ENCODE data around the gene CCDC126. TPM values are rescaled to one million over a fixed set of nuclear protein-coding genes. Genes with fewer than 3 reads are reported as not detected.

The CCDC126 gene
- total and polyA plus RNA-seq, 5 donors from 2014 or later, result 14.0 to 25.0 (median 19.8) TPM

DNA sequence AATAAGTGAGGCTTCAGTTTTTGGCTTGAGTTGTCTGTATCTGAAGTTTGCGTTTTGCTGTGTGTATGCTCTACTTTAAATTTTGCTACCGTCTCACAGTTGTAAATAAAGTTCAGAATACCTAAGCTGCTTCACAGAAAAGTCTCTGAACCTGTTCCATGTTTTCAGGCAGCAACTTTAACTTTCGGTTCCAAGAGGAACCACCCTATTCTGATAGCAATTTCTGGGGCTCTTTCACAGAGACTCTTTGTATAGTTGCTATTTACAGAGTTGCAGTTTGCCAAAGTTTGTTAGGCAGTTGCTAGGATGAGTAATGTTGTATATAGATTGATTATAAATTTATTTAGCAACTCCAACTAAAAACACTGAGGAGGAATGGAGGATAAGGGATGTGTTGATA lies 88.5 kb downstream of the CCDC126 start:
- H3K36me3 ChIP-seq (ENCODE audit: control insufficient read depth, insufficient read depth, low read length), result peaks cover 2% of the 10 kb centered on the region
- no peak overlapping the region for H3K27ac ChIP-seq (ENCODE audit: insufficient read depth, low read length, poor library complexity, severe bottlenecking)
- no peak overlapping the region for H3K4me3 ChIP-seq (ENCODE audit: low read depth, low read length)
- no peaks in the 10 kb centered on the region for H3K27me3 ChIP-seq (ENCODE audit: control insufficient read depth, insufficient read depth, low read length)
- Mint-ChIP-seq H3K4me1 (peaks cover 10 to 17% (median 14%) of the 10 kb centered on the region in 4 donors), H3K9me3 (no peaks in the 10 kb centered on the region), H3K4me3 (peak overlapping the region in 2 of 4 donors; percentile 19 to 72), H3K36me3 (peaks cover under 1% of the 10 kb centered on the region), H3K27me3 (no peaks in the 10 kb centered on the region), H3K27ac (no peak overlapping the region)
- ATAC-seq (ENCODE audit: low read depth in 2 of 2), result no peak
- DNase-seq, result no peak
- H3K4me1 ChIP-seq (ENCODE audit: control insufficient read depth, insufficient read depth, low read length, poor library complexity, severe bottlenecking), result peaks cover 5% of the 10 kb centered on the region
- no peaks in the 10 kb centered on the region for H3K9me3 ChIP-seq (ENCODE audit: control insufficient read depth in 2 of 2, low read length in 2 of 2)

DNA sequence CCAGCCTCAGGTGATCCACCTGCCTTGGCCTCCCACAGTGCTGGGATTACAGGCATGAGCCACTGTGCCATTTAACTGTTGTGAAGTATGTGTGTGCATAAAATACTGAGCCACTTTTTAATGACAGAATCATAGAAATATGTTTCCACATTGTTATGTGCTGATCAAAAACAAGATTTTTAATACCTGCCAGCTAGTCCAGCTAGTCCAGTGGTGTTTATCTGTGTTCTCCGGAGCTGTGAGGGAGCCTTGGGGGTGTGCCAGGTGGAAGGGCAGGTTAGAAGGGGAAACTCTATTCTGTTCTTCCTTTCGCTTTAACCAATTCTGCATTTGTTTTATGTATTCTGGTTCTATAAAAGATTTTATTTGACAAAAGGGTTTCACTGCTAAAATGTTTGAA lies 89.8 kb downstream of the CCDC126 start:
- Histone ChIP-seq H3K36me3 (ENCODE audit: control insufficient read depth, insufficient read depth, low read length) (peaks cover 9% of the 10 kb centered on the region), H3K4me1 (ENCODE audit: control insufficient read depth, insufficient read depth, low read length, poor library complexity, severe bottlenecking) (no peaks in the 10 kb centered on the region), H3K27me3 (ENCODE audit: control insufficient read depth, insufficient read depth, low read length) (no peaks in the 10 kb centered on the region), H3K9me3 (ENCODE audit: control insufficient read depth in 2 of 2, low read length in 2 of 2) (no peaks in the 10 kb centered on the region), H3K27ac (ENCODE audit: insufficient read depth, low read length, poor library complexity, severe bottlenecking) (no peak overlapping the region), H3K4me3 (ENCODE audit: low read depth, low read length) (no peak overlapping the region)
- no peak for DNase-seq
- H3K9me3 Mint-ChIP-seq, result no peaks in the 10 kb centered on the region
- ATAC-seq (ENCODE audit: low read depth in 2 of 2), result no peak
- H3K27me3 Mint-ChIP-seq, result no peaks in the 10 kb centered on the region
- peaks cover 9 to 20% (median 14%) of the 10 kb centered on the region in 4 donors for H3K4me1 Mint-ChIP-seq
- peak overlapping the region in 1 of 4 donors; percentile 39 for H3K4me3 Mint-ChIP-seq
- peaks cover 6% of the 10 kb centered on the region for H3K36me3 Mint-ChIP-seq
- H3K27ac Mint-ChIP-seq, result peak overlapping the region in 1 of 3 donors; percentile 53

DNA sequence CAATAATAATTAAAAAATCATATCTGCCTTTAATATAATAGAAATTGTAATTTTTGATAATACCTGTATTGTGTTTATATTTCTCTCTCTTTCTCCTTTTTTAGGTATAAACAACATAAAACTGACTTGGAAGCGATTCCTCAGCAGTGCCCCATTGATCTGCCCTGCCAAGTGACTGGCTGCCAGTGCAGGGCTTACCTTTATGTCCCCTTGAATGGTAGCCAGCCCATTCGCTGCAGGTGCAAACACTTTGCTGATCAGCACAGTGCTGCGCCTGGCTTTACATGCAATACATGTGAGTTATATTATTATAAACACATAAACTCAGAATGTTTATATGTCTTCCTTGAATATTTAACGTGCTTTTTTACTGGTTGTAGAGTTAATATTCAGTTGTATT lies 92.0 kb downstream of the CCDC126 start:
- H3K4me3 Mint-ChIP-seq, result no peak overlapping the region
- H3K9me3 ChIP-seq (ENCODE audit: control insufficient read depth in 2 of 2, low read length in 2 of 2), result no peaks in the 10 kb centered on the region
- H3K36me3 Mint-ChIP-seq, result peaks cover 11% of the 10 kb centered on the region
- H3K36me3 ChIP-seq (ENCODE audit: control insufficient read depth, insufficient read depth, low read length), result peaks cover 20% of the 10 kb centered on the region
- H3K9me3 Mint-ChIP-seq, result peaks cover 0 to 3% (median 0%) of the 10 kb centered on the region in 7 donors
- ATAC-seq (ENCODE audit: low read depth in 2 of 2) (no peak), DNase-seq (no peak)
- no peak overlapping the region for H3K4me3 ChIP-seq (ENCODE audit: low read depth, low read length)
- no peak overlapping the region for H3K27ac ChIP-seq (ENCODE audit: insufficient read depth, low read length, poor library complexity, severe bottlenecking)
- no peaks in the 10 kb centered on the region for H3K27me3 Mint-ChIP-seq
- no peaks in the 10 kb centered on the region for H3K4me1 ChIP-seq (ENCODE audit: control insufficient read depth, insufficient read depth, low read length, poor library complexity, severe bottlenecking)
- H3K27ac Mint-ChIP-seq, result no peak overlapping the region
- H3K27me3 ChIP-seq (ENCODE audit: control insufficient read depth, insufficient read depth, low read length), result no peaks in the 10 kb centered on the region
- H3K4me1 Mint-ChIP-seq, result peaks cover 3 to 15% (median 9%) of the 10 kb centered on the region in 4 donors

DNA sequence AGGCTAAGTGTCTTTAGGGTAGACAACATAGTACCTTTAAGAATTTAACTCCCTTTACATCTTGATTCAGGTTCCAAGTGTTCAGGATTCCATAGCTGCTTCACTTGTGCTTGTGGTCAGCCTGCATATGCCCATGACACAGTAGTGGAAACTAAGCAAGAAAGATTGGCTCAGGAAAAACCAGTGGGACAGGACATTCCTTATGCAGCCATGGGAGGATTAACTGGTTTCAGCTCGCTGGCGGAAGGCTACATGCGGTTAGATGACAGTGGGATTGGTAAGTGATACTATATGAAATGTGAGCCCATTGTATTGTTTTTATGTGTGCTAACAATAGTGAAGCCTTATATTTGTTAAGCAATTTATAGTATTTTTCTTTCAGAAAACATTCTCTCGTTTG lies 94.1 kb downstream of the CCDC126 start:
- no peak overlapping the region for H3K27ac Mint-ChIP-seq
- no peaks in the 10 kb centered on the region for H3K4me1 ChIP-seq (ENCODE audit: control insufficient read depth, insufficient read depth, low read length, poor library complexity, severe bottlenecking)
- peaks cover 16% of the 10 kb centered on the region for H3K36me3 Mint-ChIP-seq
- no peak overlapping the region for H3K27ac ChIP-seq (ENCODE audit: insufficient read depth, low read length, poor library complexity, severe bottlenecking)
- peaks cover 3 to 15% (median 6%) of the 10 kb centered on the region in 4 donors for H3K4me1 Mint-ChIP-seq
- H3K27me3 Mint-ChIP-seq, result no peaks in the 10 kb centered on the region
- H3K4me3 Mint-ChIP-seq, result no peak overlapping the region
- ATAC-seq (ENCODE audit: low read depth in 2 of 2) (no peak), DNase-seq (no peak)
- peaks cover 0 to 3% (median 0%) of the 10 kb centered on the region in 7 donors for H3K9me3 Mint-ChIP-seq
- H3K27me3 ChIP-seq (ENCODE audit: control insufficient read depth, insufficient read depth, low read length), result no peaks in the 10 kb centered on the region
- H3K9me3 ChIP-seq (ENCODE audit: control insufficient read depth in 2 of 2, low read length in 2 of 2), result no peaks in the 10 kb centered on the region
- peaks cover 27% of the 10 kb centered on the region for H3K36me3 ChIP-seq (ENCODE audit: control insufficient read depth, insufficient read depth, low read length)
- H3K4me3 ChIP-seq (ENCODE audit: low read depth, low read length), result no peak overlapping the region

DNA sequence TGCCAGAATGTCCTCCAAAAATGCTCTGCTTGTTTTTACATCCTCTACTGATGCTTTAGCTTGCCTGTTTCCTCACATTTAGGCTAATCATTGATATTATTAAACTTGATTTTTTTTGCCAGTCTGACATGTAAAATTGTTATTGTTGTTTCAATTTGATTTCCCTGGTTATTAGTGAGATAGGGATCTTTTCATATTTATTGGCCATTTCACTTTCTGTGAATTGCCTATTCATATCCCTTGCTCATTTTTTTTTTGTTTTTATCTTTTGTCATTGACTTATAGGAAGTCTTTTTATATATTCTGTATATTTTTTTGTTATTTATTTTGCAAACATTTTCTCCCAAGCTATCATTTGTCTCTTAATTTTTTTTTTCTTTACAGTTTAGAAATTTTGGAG lies 96.0 kb downstream of the CCDC126 start:
- H3K36me3 Mint-ChIP-seq, result peaks cover 16% of the 10 kb centered on the region

More for the DNA sequence above, 96.0 kb downstream of the CCDC126 start:
- no peaks in the 10 kb centered on the region for H3K27me3 ChIP-seq (ENCODE audit: control insufficient read depth, insufficient read depth, low read length)
- DNase-seq (no peak), ATAC-seq (ENCODE audit: low read depth in 2 of 2) (no peak)
- Mint-ChIP-seq H3K9me3 (peaks cover 0 to 3% (median 0%) of the 10 kb centered on the region in 7 donors), H3K4me1 (peaks cover 0 to 10% (median 7%) of the 10 kb centered on the region in 4 donors), H3K4me3 (no peak overlapping the region), H3K27me3 (no peaks in the 10 kb centered on the region), H3K27ac (no peak overlapping the region)
- no peak overlapping the region for H3K27ac ChIP-seq (ENCODE audit: insufficient read depth, low read length, poor library complexity, severe bottlenecking)
- no peaks in the 10 kb centered on the region for H3K9me3 ChIP-seq (ENCODE audit: control insufficient read depth in 2 of 2, low read length in 2 of 2)
- H3K4me1 ChIP-seq (ENCODE audit: control insufficient read depth, insufficient read depth, low read length, poor library complexity, severe bottlenecking), result no peaks in the 10 kb centered on the region
- no peak overlapping the region for H3K4me3 ChIP-seq (ENCODE audit: low read depth, low read length)
- H3K36me3 ChIP-seq (ENCODE audit: control insufficient read depth, insufficient read depth, low read length), result peaks cover 27% of the 10 kb centered on the region

Other genes starting within 250 kb of the CCDC126 start
- 1.7 TPM for gene IGF2BP3, start 126.9 kb upstream of the CCDC126 start, total RNA-seq
- not detected for gene IGF2BP3, start 126.9 kb upstream of the CCDC126 start, polyA plus RNA-seq
- gene TRA2A, start 65.4 kb upstream of the CCDC126 start, total RNA-seq, result 292 TPM
- gene TRA2A, start 65.4 kb upstream of the CCDC126 start, polyA plus RNA-seq, result 10 to 100 TPM; 32.6 to 71.6 (median 51.0) TPM
- gene FAM221A, start 82.8 kb downstream of the CCDC126 start, total RNA-seq, result 3.5 TPM
- 1 to 10 TPM; 3.1 to 9.0 (median 5.4) TPM for gene FAM221A, start 82.8 kb downstream of the CCDC126 start, polyA plus RNA-seq
- 0.44 TPM for gene STK31, start 112.8 kb downstream of the CCDC126 start, total RNA-seq
- under 1 TPM in 1 of 4 donors, not detected in 3; 0.11 TPM for gene STK31, start 112.8 kb downstream of the CCDC126 start, polyA plus RNA-seq

Data from CD4-positive, CD25-positive, alpha-beta regulatory T cell (primary cell).